OCI-LY1 (cell line): ENCODE measurements around the gene ASCC1.

Experiments used
- H2AFZ ChIP-seq: fragments of 200-600 bp; sonication (generic), shearing (Covaris generic); 2 replicates; pipeline ENCODE4 v1.6.0; 2014; ENCODE audit warnings: antibody characterized with exemption, mild to moderate bottlenecking, low read length
- H3F3A ChIP-seq: fragments of 200-600 bp; sonication (generic), shearing (Covaris generic); 2 replicates; pipeline ENCODE4 v1.6.0; 2014; ENCODE audit warnings: mild to moderate bottlenecking, antibody characterized with exemption, low read length, moderate library complexity; ENCODE audit not compliant: insufficient read depth
- H3K27ac ChIP-seq: fragments of 200-600 bp; sonication (generic); 2 replicates; pipeline ENCODE4 v1.5.1; 2014; ENCODE audit warnings: low read length, mixed run types, mild to moderate bottlenecking, low read depth; ENCODE audit not compliant: poor library complexity, severe bottlenecking
- H3K27me3 ChIP-seq: fragments of 200-600 bp; sonication (generic); 2 replicates; pipeline ENCODE4 v1.6.0; 2014; ENCODE audit warnings: antibody characterized with exemption, mild to moderate bottlenecking, low read length, moderate library complexity; ENCODE audit not compliant: insufficient read depth
- H3K36me3 ChIP-seq: fragments of 200-600 bp; sonication (generic); 2 replicates; pipeline ENCODE4 v1.6.1; 2014; ENCODE audit warnings: mild to moderate bottlenecking, antibody characterized with exemption, low read length, moderate library complexity, mixed read lengths; ENCODE audit not compliant: insufficient read depth
- H3K4me1 ChIP-seq: fragments of 200-600 bp; sonication (generic); 2 replicates; pipeline ENCODE4 v1.5.1; 2014; ENCODE audit warnings: mild to moderate bottlenecking, low read length, moderate library complexity; ENCODE audit not compliant: insufficient read depth, severe bottlenecking
- H3K4me2 ChIP-seq: fragments of 200-600 bp; sonication (generic), shearing (Covaris generic); 2 replicates; pipeline ENCODE4 v1.6.1; 2014; ENCODE audit warnings: low read length
- H3K4me3 ChIP-seq: fragments of 200-600 bp; sonication (generic); 2 replicates; pipeline ENCODE4 v1.5.1; 2014; ENCODE audit warnings: low read length, low read depth, mild to moderate bottlenecking, mixed read lengths; ENCODE audit not compliant: poor library complexity, severe bottlenecking
- H3K79me2 ChIP-seq: fragments of 200-600 bp; shearing (Covaris generic); 2 replicates; pipeline ENCODE4 v1.6.1; 2016; ENCODE audit warnings: mixed run types, low read length, mixed read lengths; ENCODE audit not compliant: insufficient read depth
- H3K9ac ChIP-seq: fragments of 200-600 bp; sonication (generic), shearing (Covaris generic); 2 replicates; pipeline ENCODE4 v1.6.1; 2014; ENCODE audit warnings: mild to moderate bottlenecking, low read length, mixed read lengths
- H3K9me2 ChIP-seq: fragments of 200-600 bp; sonication (generic), shearing (Covaris generic); 2 replicates; pipeline ENCODE4 v1.6.1; 2014; ENCODE audit warnings: low read depth, mild to moderate bottlenecking, low read length, mixed read lengths
- H3K9me3 ChIP-seq: fragments of 200-600 bp; shearing (Covaris generic); 2 replicates; pipeline ENCODE4 v1.6.1; 2014; ENCODE audit warnings: low read length, mixed read lengths
- H4K20me1 ChIP-seq: fragments of 200-600 bp; sonication (generic), shearing (Covaris generic); 2 replicates; pipeline ENCODE4 v1.6.0; 2016; ENCODE audit warnings: mild to moderate bottlenecking, low read length; ENCODE audit not compliant: insufficient read depth
- EZH2 ChIP-seq: fragments of 200-600 bp; sonication (generic), shearing (Covaris generic); IDR thresholded peaks from 2 replicates; pipeline ENCODE4 v1.8.0; 2017; ENCODE audit warnings: borderline replicate concordance, mixed run types, mild to moderate bottlenecking, antibody characterized with exemption, low read length, moderate library complexity, mixed read lengths
- TF ChIP-seq, protein P1 (sequence below): fragments of 200-600 bp; sonication (generic), shearing (Covaris generic); IDR thresholded peaks from 2 replicates; pipeline ENCODE4 v1.5.1; 2017; ENCODE audit warnings: mild to moderate bottlenecking, antibody characterized with exemption, low read length, moderate library complexity, mixed read lengths

ASCC1 gene

GRCh38 chr10:72167118-72167517 lies 49.0 kb downstream of the ASCC1 start:
- H2AFZ ChIP-seq: no peak overlapping the region
- no peak overlapping the region for H3K9ac ChIP-seq
- no peaks in the 10 kb centered on the region for H3K4me1 ChIP-seq
- no peaks in the 10 kb centered on the region for H4K20me1 ChIP-seq
- no peaks in the 10 kb centered on the region for H3K9me3 ChIP-seq
- no peak overlapping the region for H3K4me2 ChIP-seq
- no peaks in the 10 kb centered on the region for H3F3A ChIP-seq
- H3K4me3 ChIP-seq: no peak overlapping the region
- no peak overlapping the region for H3K27ac ChIP-seq
- peaks cover 5% of the 10 kb centered on the region; the same call in 1 of the 2 replicates for H3K36me3 ChIP-seq
- no peaks in the 10 kb centered on the region for H3K9me2 ChIP-seq
- no peaks in the 10 kb centered on the region for H3K79me2 ChIP-seq
- TF ChIP-seq, protein P1, sequence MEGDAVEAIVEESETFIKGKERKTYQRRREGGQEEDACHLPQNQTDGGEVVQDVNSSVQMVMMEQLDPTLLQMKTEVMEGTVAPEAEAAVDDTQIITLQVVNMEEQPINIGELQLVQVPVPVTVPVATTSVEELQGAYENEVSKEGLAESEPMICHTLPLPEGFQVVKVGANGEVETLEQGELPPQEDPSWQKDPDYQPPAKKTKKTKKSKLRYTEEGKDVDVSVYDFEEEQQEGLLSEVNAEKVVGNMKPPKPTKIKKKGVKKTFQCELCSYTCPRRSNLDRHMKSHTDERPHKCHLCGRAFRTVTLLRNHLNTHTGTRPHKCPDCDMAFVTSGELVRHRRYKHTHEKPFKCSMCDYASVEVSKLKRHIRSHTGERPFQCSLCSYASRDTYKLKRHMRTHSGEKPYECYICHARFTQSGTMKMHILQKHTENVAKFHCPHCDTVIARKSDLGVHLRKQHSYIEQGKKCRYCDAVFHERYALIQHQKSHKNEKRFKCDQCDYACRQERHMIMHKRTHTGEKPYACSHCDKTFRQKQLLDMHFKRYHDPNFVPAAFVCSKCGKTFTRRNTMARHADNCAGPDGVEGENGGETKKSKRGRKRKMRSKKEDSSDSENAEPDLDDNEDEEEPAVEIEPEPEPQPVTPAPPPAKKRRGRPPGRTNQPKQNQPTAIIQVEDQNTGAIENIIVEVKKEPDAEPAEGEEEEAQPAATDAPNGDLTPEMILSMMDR: no peak
- no peak for TF ChIP-seq EZH2
- H3K27me3 ChIP-seq: no peaks in the 10 kb centered on the region

GRCh38 chr10:72164617-72165016 lies 51.5 kb downstream of the ASCC1 start:
- no peaks in the 10 kb centered on the region for H3K9me3 ChIP-seq
- no peaks in the 10 kb centered on the region for H3K79me2 ChIP-seq
- no peak overlapping the region for H3K27ac ChIP-seq
- H3K9me2 ChIP-seq: no peaks in the 10 kb centered on the region
- TF ChIP-seq, protein P1: peak; percentile 24; the same call in 1 of the 2 replicates
- no peak for TF ChIP-seq EZH2
- H3F3A ChIP-seq: no peaks in the 10 kb centered on the region
- H3K36me3 ChIP-seq: peaks cover 17% of the 10 kb centered on the region; the same call in 1 of the 2 replicates
- no peak overlapping the region for H3K4me2 ChIP-seq
- H4K20me1 ChIP-seq: no peaks in the 10 kb centered on the region
- no peak overlapping the region for H3K9ac ChIP-seq
- H2AFZ ChIP-seq: no peak overlapping the region
- no peaks in the 10 kb centered on the region for H3K4me1 ChIP-seq
- H3K27me3 ChIP-seq: no peaks in the 10 kb centered on the region
- no peak overlapping the region for H3K4me3 ChIP-seq

DNA sequence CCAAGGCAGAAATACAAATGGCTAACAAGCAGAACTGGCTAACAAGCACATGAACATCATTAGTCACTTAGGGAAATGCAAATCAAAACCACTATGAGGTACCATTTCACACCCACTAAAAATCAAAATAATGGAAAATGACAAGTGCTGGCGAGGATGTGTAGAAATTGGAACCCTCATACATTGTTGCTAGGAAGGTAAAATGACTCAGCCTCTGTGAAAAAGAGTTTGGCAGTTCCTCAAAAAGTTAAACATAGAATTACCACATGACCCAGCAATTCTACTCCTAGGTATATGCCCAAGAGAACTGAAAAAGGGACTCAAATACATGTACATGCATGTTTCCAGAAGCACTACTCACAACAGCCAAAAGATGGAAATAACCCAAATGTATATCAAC lies 53.1 kb downstream of the ASCC1 start:
- H3K79me2 ChIP-seq: no peaks in the 10 kb centered on the region
- H2AFZ ChIP-seq: no peak overlapping the region
- no peak overlapping the region for H3K27ac ChIP-seq
- H3K36me3 ChIP-seq: peaks cover 24% of the 10 kb centered on the region; the same call in 1 of the 2 replicates
- H3K4me1 ChIP-seq: no peaks in the 10 kb centered on the region
- no peaks in the 10 kb centered on the region for H3F3A ChIP-seq
- no peaks in the 10 kb centered on the region for H3K9me2 ChIP-seq
- no peak overlapping the region for H3K9ac ChIP-seq
- H3K9me3 ChIP-seq: no peaks in the 10 kb centered on the region
- H3K4me2 ChIP-seq: no peak overlapping the region
- H3K27me3 ChIP-seq: no peaks in the 10 kb centered on the region
- TF ChIP-seq EZH2: no peak
- TF ChIP-seq, protein P1: no peak
- no peaks in the 10 kb centered on the region for H4K20me1 ChIP-seq
- no peak overlapping the region for H3K4me3 ChIP-seq
